Upper lobe of left lung (tissue), 6 donors: ENCODE results near the gene RASSF9. TPM values are rescaled to one million over a fixed set of nuclear protein-coding genes. Genes with fewer than 3 reads are reported as not detected.

Experiments used
- ATAC-seq, 2 donors: fragments of 200-7000 bp; cut with Tn5 transposase; one replicate each; pipeline ENCODE4 v1.9.1; 2022; ENCODE audit warnings: mild to moderate bottlenecking in 2 of 2, moderate library complexity in 2 of 2; ENCODE audit not compliant: low FRiP score in 2 of 2
- DNase-seq, 2 donors: peaks; one replicate each; pipeline ENCODE4 v3.0.0-alpha.2; 2019 to 2020
- H3K27ac ChIP-seq, 4 donors: fragments of 200-600 bp; sonication (generic); one replicate each; pipeline ENCODE4 v1.5.1; 2016 to 2019
- H3K27me3 ChIP-seq, 4 donors: fragments of 200-600 bp; sonication (generic); one replicate each; pipeline ENCODE4 v1.5.1; 2017 to 2019
- H3K36me3 ChIP-seq, 4 donors: fragments of 200-600 bp; sonication (generic); one replicate each; pipeline ENCODE4 v1.5.1; 2016 to 2019
- H3K4me1 ChIP-seq, 4 donors: fragments of 200-600 bp; sonication (generic); one replicate each; pipeline ENCODE4 v1.5.1; 2018 to 2019
- H3K4me3 ChIP-seq, 4 donors: fragments of 200-600 bp; sonication (generic); one replicate each; pipeline ENCODE4 v1.5.1; 2017 to 2019; ENCODE audit warnings: mild to moderate bottlenecking in 2 of 4, moderate library complexity in 1 of 4
- H3K9me3 ChIP-seq, 4 donors: fragments of 200-600 bp; sonication (generic); one replicate each; pipeline ENCODE4 v1.5.1; 2018 to 2019
- EP300 ChIP-seq, 4 donors: sonication (generic); formaldehyde crosslinking; IDR thresholded peaks; one replicate each; pipeline ENCODE4 v1.5.1; 2017; ENCODE audit warnings: antibody characterized with exemption in 4 of 4, control low read depth in 2 of 4
- POLR2A ChIP-seq, 4 donors: fragments of 450-650 bp; IDR thresholded peaks; one replicate each; pipeline ENCODE4 v1.5.1; 2016 to 2017; ENCODE audit warnings: antibody characterized with exemption in 4 of 4, mild to moderate bottlenecking in 2 of 4
- POLR2AphosphoS5 ChIP-seq, 2 donors: sonication (generic); formaldehyde crosslinking; IDR thresholded peaks; one replicate each; pipeline ENCODE4 v1.5.1; 2017; ENCODE audit warnings: antibody characterized with exemption in 2 of 2
- WGBS, 2 donors: methylation state at CpG; one replicate each; pipeline ENCODE4 v1.1.5; 2017 to 2018; 5-methylcytosine and 5-hydroxymethylcytosine counted together
- total RNA-seq, 6 donors: library from RNA; depleted of rRNA in 4 of 6; stranded (reverse); fragments of >200 nt in 4 of 6; gene quantifications; one replicate each; pipeline versions ENCODE4 v1.1.0 to v1.2.1, GENCODE V29; 2016 to 2021
- TF ChIP-seq, protein P1 (sequence below), 6 experiments: fragments of 450-650 bp in 4 of 6; fragments of 200-600 bp in 2 of 6; sonication (generic) in 2 of 6; IDR thresholded peaks; one replicate each; pipeline ENCODE4 v1.5.1; 2016 to 2019; ENCODE audit warnings: antibody characterized with exemption in 6 of 6
- donor health status: DM: no; HTN: no; CAD: no; lungs with moderate emphysema.
- donor health status: DM: no; HTN: yes; CAD: no; lungs with severe emphysema.

RASSF9 gene
- total RNA-seq, 6 donors from 2014 or later: 1.4 to 12.9 (median 6.4) TPM

- 65 to 80% methylated on average over 4 of the region's 4 CpGs for WGBS, 2 donors
- Histone ChIP-seq H3K36me3 (no peaks in the 10 kb centered on the region), H3K4me1 (peaks cover 0 to 15% (median 6%) of the 10 kb centered on the region in 4 donors), H3K4me3 (no peak overlapping the region), H3K27me3 (no peaks in the 10 kb centered on the region), H3K27ac (peak overlapping the region in 1 of 4 donors; percentile 11), H3K9me3 (no peaks in the 10 kb centered on the region)
- ATAC-seq (no peak), DNase-seq (no peak)
- no peak for TF ChIP-seq POLR2AphosphoS5 (IDR thresholded peaks at IDR 0.05)
- TF ChIP-seq EP300 (IDR thresholded peaks at IDR 0.05): no peak
- no peak for TF ChIP-seq POLR2A (IDR thresholded peaks at IDR 0.05)
- TF ChIP-seq, protein P1, sequence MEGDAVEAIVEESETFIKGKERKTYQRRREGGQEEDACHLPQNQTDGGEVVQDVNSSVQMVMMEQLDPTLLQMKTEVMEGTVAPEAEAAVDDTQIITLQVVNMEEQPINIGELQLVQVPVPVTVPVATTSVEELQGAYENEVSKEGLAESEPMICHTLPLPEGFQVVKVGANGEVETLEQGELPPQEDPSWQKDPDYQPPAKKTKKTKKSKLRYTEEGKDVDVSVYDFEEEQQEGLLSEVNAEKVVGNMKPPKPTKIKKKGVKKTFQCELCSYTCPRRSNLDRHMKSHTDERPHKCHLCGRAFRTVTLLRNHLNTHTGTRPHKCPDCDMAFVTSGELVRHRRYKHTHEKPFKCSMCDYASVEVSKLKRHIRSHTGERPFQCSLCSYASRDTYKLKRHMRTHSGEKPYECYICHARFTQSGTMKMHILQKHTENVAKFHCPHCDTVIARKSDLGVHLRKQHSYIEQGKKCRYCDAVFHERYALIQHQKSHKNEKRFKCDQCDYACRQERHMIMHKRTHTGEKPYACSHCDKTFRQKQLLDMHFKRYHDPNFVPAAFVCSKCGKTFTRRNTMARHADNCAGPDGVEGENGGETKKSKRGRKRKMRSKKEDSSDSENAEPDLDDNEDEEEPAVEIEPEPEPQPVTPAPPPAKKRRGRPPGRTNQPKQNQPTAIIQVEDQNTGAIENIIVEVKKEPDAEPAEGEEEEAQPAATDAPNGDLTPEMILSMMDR (IDR thresholded peaks at IDR 0.05): no peak
Observed at GRCh38 chr12:85823436-85824180, 12.6 kb downstream of the RASSF9 start.

DNA sequence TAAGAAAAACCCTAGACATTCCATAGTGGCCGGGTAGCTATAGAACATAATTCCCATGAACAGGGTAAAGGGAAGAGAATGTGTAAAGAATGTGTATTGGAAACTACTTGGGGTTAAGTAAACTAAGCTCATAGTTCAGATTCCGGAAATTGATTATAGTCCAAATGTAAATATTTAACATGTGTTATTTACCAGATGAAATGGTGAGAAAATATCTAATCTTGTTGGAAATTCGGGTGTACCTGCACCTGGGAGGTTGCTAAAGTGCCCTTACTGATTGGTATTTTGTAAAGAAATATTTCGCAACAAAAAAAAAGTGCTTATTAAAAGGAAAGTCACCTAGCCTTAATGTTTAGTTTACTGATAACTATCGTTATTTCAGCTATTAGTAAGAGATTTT, 14.4 kb downstream of the RASSF9 start:
- H3K9me3 ChIP-seq: no peaks in the 10 kb centered on the region
- ATAC-seq: no peak
- WGBS, 2 donors: 39 to 44% methylated on average over 5 of the region's 5 CpGs

GRCh38 chr12:85821206-85821605, 15.0 kb downstream of the RASSF9 start:
- Histone ChIP-seq H3K4me3 (no peak overlapping the region), H3K4me1 (peaks cover 0 to 15% (median 6%) of the 10 kb centered on the region in 4 donors), H3K27me3 (no peaks in the 10 kb centered on the region), H3K36me3 (no peaks in the 10 kb centered on the region), H3K27ac (peak overlapping the region in 1 of 4 donors; percentile 35), H3K9me3 (no peaks in the 10 kb centered on the region)
- ATAC-seq (no peak), DNase-seq (no peak)
- TF ChIP-seq EP300 (IDR thresholded peaks at IDR 0.05) (no peak), POLR2AphosphoS5 (IDR thresholded peaks at IDR 0.05) (no peak), POLR2A (IDR thresholded peaks at IDR 0.05) (no peak)
- TF ChIP-seq, protein P1 (IDR thresholded peaks at IDR 0.05): no peak

More for the DNA sequence above, 14.4 kb downstream of the RASSF9 start:
- no peak for DNase-seq
- Histone ChIP-seq H3K36me3 (no peaks in the 10 kb centered on the region), H3K4me1 (peaks cover 0 to 15% (median 6%) of the 10 kb centered on the region in 4 donors), H3K27ac (peak overlapping the region in 2 of 4 donors; percentile 35 to 46), H3K4me3 (peak overlapping the region in 2 of 4 donors; percentile 8 to 17), H3K27me3 (no peaks in the 10 kb centered on the region)
- TF ChIP-seq POLR2AphosphoS5 (IDR thresholded peaks at IDR 0.05): no peak
- TF ChIP-seq POLR2A (IDR thresholded peaks at IDR 0.05): no peak
- TF ChIP-seq, protein P1 (IDR thresholded peaks at IDR 0.05): no peak
- TF ChIP-seq EP300 (IDR thresholded peaks at IDR 0.05): no peak

- no peak for ATAC-seq
- TF ChIP-seq POLR2AphosphoS5 (IDR thresholded peaks at IDR 0.05) (no peak), POLR2A (IDR thresholded peaks at IDR 0.05) (no peak), EP300 (IDR thresholded peaks at IDR 0.05) (no peak)
- TF ChIP-seq, protein P1 (IDR thresholded peaks at IDR 0.05): no peak
- H3K36me3 ChIP-seq: no peaks in the 10 kb centered on the region
- H3K9me3 ChIP-seq: no peaks in the 10 kb centered on the region
- H3K27me3 ChIP-seq: no peaks in the 10 kb centered on the region
- no peak overlapping the region for H3K4me3 ChIP-seq
- no peak for DNase-seq
- H3K4me1 ChIP-seq: peaks cover 0 to 15% (median 6%) of the 10 kb centered on the region in 4 donors
- no peak overlapping the region for H3K27ac ChIP-seq
Observed at GRCh38 chr12:85820101-85820500, 16.1 kb downstream of the RASSF9 start.

DNA sequence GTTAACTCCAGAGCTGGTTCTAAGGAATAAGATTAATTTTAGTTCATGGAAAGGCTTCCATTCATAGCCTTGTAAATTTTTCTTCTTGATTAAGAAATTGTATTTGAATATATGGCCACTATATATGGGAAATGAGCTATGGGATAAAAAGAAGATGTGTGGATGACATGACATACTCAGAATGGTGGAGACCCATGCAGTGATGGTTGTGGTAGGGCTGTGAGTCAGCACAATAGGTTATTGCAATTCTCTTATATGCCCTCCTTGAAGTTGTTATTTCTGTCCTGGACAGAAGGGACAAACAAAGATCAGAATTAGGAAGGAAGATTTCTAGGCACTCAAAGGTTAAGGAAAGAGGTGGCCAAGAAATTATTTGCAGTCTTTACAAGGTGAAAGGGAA, 21.5 kb downstream of the RASSF9 start:
- ATAC-seq (no peak), DNase-seq (no peak)
- H3K27ac ChIP-seq: no peak overlapping the region
- H3K9me3 ChIP-seq: no peaks in the 10 kb centered on the region
- H3K4me3 ChIP-seq: no peak overlapping the region
- TF ChIP-seq EP300 (IDR thresholded peaks at IDR 0.05) (no peak), POLR2A (IDR thresholded peaks at IDR 0.05) (no peak), POLR2AphosphoS5 (IDR thresholded peaks at IDR 0.05) (no peak)
- TF ChIP-seq, protein P1 (IDR thresholded peaks at IDR 0.05): no peak
- peaks cover 0 to 5% (median 2%) of the 10 kb centered on the region in 4 donors for H3K4me1 ChIP-seq
- H3K36me3 ChIP-seq: no peaks in the 10 kb centered on the region
- H3K27me3 ChIP-seq: no peaks in the 10 kb centered on the region
